Measurements from ENCODE around the gene ROBO2.

ROBO2 gene

DNA sequence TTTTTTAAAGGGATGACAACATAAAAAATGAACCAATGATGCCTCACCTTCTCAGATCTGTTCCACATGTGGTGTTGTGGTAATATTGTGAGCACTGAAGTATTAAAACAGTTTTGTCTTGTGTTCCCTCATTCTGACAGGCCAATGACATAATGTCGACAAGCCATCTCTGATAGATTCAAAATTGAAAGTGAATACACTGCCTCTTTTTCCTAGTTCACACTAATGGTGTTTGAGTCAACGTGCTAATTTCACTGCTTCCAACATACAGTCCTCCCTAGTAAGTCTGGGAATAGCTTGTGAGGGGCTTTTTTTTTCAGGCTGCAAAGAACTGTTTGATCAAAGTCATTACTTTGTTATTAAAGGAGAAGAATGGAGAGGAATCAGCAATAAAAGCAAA is 82.8 kb downstream of the ROBO2 start:
- no peak for DNase-seq

DNA sequence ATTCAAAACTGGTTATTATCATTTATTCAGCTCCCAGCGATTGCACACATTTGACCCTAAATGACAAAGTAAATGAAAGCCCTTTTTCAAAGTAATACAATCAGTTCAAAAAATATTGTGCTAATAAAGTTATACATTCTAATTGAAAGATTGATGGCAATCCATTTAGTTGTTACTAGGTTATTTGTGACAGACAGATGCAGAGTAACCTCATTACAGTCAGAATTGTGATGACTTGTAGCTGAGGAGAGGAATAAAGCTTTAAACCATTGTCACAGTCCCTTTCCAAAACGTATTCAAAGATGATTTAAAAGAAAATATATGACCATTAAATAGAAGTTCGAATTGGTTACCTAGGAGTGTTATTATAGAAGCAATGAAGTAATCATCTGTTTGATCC is 86.1 kb downstream of the ROBO2 start:
- no peak for DNase-seq

- no peak for DNase-seq
These were observed 94.9 kb downstream of the ROBO2 start for GRCh38 chr3:77134769-77135168.

GRCh38 chr3:77137559-77137958 is 97.7 kb downstream of the ROBO2 start:
- DNase-seq = no peak

DNA sequence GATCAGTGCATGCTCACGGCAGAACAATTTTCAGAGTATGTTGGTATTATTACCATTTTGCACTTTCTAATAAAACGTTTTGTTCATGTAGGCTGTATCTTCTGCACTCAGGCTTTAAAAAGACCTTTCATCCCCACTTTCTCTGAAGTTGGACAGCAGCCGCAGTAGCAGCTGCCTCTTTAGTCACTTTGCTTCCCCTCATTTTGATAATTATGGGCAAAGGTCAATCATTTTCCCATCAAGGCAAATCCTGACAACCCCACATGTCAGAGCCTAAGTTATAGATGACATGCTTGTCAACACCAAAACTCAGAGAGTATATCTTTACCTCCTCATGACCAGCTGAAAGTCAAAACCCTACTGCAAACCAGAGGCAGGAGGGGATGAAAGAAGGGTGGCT is 99.7 kb downstream of the ROBO2 start:
- DNase-seq = no peak

- DNase-seq = no peak
These were observed 101.5 kb downstream of the ROBO2 start for GRCh38 chr3:77141423-77141822.

GRCh38 chr3:77142578-77142977 is 102.7 kb downstream of the ROBO2 start:
- DNase-seq = no peak

DNA sequence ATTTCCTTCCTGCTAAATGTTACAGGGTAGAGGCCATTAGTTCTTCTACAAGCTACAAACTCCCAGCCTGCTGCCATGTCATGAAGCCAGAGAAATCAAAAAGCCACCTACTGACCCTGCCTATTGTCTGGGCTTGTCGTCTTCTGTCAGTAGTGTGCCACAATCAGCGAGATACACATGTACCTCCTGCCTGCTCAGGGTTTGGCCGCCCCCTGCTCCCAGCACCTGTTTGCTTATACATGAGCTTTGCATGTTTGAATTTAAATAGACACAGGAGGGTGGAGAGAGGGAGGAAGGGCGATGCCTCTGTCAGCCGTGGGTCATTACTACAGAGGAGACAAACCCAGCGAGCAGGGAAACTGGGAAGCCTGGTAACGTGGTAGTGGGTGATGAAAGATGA is 106.1 kb downstream of the ROBO2 start:
- no peak for DNase-seq

DNA sequence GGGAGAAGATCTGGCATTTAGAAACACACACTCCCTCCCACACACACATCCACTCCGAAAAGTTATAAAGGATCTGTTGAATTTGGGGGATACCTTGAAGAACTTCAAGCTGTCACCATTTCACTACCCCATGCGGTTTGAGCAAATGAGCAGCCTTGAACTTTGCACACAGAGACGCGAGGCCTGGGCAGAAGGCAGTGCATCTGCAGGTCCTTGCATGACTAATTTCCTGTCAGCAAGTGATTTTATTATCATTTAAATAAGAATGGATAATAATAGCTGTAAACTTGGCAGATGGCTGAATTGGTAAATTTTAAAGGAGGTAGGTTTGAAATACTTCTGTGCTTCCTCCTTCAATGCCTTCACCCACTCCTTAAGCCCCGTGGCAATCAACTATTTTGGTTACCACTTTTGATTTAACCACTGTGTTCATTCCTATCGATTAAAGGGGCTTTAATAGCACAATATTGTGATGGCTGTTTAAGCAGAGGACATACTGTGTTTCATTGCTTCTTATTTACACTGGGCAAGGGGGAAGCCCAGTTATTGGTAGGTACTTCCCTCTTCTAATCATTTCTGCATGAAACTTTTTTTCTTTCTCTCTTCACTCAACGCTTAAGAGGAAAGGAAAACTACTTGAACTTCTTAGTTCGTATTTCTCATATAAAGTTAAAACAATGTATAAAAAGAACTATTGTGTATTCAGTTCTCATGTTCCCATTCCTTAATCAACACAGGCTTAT is 108.1 kb downstream of the ROBO2 start:
- DNase-seq = no peak

DNA sequence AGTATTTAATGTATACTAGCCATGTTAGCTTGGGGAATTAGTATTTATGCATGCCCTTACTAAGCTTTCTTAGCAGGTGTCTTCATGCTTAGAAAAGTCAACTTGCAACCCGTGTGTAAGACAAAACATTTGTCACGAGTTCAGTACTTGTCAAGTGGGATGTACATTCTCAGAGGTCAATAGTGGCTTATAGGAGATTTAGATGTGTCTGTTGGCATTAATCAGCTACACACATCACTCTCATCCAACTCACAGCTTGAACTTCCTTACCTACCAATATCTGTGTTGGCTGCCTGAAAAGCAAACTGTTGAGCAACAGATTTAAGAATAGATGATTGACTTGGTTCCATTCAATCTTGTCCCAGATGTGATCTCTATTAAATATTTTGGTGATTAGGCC is 109.5 kb downstream of the ROBO2 start:
- no peak for DNase-seq

- no peak for DNase-seq
These were observed 110.1 kb downstream of the ROBO2 start for GRCh38 chr3:77150028-77150427.

GRCh38 chr3:77150759-77151158 is 110.9 kb downstream of the ROBO2 start:
- no peak for DNase-seq

- DNase-seq = no peak
These were observed 119.1 kb downstream of the ROBO2 start for GRCh38 chr3:77158730-77159581.

- DNase-seq = no peak
These were observed 121.1 kb downstream of the ROBO2 start for GRCh38 chr3:77160931-77161497.

- no peak for DNase-seq
These were observed 129.9 kb downstream of the ROBO2 start for GRCh38 chr3:77169823-77170222.

DNA sequence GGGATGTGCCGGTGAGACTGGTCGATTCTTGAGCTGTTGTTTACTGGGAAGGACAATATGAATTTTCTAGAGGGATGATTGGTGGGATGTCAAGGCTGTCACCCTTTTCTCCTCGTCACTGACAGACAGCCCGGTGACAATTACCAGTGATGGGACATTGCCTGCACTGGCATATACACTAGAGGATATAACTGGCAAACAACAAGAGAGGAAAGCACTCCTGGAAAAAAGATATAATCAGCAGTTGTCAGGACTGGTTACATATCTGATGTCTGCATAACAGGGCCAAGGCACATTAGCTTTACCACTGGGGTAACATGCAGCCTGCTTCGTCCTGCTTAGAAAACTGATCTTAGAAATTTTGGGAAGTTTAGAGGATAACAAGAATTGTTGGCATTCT is 131.1 kb downstream of the ROBO2 start:
- no peak for DNase-seq

- DNase-seq = no peak
These were observed 139.9 kb downstream of the ROBO2 start for GRCh38 chr3:77179762-77180161.

DNA sequence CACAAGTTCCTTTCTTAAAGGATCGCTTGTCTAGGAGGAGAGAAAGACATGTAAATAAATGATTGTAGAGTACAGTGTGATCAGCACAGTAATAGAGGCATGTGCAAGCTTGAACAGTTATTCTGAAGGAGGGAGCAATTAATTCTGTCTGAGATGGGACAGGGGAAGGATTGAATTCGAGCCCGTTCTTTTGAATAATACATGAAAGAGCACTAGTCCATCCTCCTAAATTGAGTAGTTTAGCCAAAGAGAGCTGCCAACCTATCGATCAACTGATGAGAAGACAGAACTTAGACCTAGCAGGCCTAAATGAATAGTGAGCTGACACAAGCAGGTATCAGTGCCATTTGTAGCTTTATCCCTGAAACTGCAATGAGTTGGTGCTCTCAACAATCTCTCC is 142.4 kb downstream of the ROBO2 start:
- no peak for DNase-seq

DNA sequence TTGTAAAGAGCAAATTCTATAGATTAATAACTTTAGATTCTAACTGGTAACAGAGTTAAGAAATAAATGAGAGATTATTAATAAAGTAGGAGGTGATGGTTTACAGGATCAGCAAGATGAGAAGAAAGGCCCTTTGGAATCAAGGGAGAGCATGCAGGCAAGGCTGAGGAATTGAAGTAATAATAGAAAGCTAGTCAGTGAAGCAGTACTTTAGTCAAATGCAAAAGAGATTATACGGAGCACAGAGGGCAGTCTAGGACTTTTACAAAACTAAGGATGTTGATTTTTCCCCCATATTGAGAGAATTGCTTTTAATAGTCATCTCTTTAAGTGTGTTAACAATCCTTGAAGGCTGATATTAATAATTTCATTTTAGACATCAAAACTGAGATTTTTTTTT is 146.4 kb downstream of the ROBO2 start:
- DNase-seq = no peak

DNA sequence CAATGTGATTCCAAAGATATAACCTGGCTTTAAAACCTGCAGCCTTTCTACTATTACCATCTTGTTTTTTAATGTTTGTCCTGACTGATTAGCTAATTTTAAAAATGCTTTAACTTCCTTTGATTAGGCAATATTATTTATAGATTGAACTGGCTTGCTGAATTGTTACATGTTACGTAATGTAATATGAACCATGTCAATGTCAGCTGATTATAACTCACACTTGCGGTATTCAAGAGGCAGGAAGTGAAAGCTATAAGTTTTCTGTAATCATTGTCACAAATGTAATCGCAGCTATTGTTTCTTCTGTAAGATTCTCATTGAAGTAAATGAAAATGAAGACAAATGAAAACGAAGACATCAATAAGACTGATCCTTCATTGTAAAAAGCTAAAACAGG is 146.8 kb downstream of the ROBO2 start:
- DNase-seq = no peak

- DNase-seq = no peak
These were observed 148.3 kb downstream of the ROBO2 start for GRCh38 chr3:77188210-77188609.

DNA sequence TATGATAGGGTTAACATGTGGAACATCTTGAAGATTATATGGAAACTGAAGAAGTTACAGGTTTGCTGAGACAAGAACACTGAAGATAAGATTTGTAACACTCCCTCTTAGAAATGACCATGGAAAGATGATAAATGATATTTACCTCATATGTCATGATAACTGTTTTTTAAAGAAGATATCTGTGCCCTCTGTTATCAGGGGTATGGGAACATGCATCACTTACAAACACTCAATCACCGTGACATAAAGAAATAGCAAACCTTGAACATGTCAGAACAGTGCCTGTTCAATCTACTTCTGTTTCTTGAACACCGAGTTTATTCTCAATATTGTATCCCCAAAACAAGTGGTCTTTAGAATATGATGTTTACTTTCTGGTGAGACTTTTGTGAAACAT is 149.4 kb downstream of the ROBO2 start:
- DNase-seq = no peak

GRCh38 chr3:77189684-77190083 is 149.8 kb downstream of the ROBO2 start:
- no peak for DNase-seq

- no peak for DNase-seq
These were observed 150.5 kb downstream of the ROBO2 start for GRCh38 chr3:77190374-77190773.
